Measurements from ENCODE around the gene RUNX1.

DNA sequence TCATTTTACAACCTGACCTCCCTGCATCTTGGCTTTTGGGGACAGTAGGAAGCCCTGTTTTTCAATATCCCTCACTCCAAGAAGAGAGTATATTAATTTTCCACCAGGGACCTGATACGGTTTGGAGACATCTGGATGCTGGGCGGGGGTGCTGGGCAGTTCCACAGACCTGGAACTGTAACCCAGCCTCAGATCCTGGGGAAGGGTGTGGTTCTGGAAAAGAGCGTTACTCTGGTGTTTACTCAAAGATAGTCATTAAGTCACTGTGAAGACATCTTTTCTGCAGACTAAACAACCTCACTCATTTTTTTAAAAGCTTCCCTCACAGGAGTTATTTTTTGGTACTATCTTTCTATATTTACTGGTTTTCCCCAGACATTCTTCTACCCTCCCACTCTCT lies 190.5 kb downstream of the RUNX1 start:
- TF ChIP-seq POLR2A (IDR thresholded peaks at IDR 0.05): no peak
- TF ChIP-seq, protein P1, sequence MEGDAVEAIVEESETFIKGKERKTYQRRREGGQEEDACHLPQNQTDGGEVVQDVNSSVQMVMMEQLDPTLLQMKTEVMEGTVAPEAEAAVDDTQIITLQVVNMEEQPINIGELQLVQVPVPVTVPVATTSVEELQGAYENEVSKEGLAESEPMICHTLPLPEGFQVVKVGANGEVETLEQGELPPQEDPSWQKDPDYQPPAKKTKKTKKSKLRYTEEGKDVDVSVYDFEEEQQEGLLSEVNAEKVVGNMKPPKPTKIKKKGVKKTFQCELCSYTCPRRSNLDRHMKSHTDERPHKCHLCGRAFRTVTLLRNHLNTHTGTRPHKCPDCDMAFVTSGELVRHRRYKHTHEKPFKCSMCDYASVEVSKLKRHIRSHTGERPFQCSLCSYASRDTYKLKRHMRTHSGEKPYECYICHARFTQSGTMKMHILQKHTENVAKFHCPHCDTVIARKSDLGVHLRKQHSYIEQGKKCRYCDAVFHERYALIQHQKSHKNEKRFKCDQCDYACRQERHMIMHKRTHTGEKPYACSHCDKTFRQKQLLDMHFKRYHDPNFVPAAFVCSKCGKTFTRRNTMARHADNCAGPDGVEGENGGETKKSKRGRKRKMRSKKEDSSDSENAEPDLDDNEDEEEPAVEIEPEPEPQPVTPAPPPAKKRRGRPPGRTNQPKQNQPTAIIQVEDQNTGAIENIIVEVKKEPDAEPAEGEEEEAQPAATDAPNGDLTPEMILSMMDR (IDR thresholded peaks at IDR 0.05): no peak

Data from right lobe of liver (tissue), 4 donors.